ENCODE measurements around the gene STRN3.

DNA sequence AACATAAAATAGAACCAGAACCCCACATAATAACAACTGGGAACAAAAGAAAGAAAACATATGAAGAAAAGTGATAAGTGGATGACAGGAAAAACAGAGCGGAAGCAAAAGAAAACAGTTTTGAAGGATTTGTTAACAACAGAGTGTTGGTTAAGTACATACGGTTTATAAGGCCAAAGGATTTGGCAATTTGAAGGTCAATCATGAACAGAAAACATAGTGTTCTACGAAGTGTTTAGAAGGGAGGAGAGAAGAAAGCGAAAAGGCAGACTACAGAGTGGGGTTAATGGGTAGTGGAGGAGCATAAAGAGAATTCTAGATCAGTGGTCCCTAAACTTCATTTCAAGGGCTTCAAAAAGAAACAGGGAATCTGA lies 4.6 kb downstream of the STRN3 start:
- no peak for TF ChIP-seq CTCF (IDR thresholded peaks at IDR 0.05)
- no peak for TF ChIP-seq POLR2A (IDR thresholded peaks at IDR 0.05)
